ENCODE measurements around the gene DGKZ. TPM values are rescaled to one million over a fixed set of nuclear protein-coding genes. Genes with fewer than 3 reads are reported as not detected.
"Not testable (repeated sequence)": the region's sequence is repeated elsewhere in the genome, so short reads cannot be mapped to it uniquely, and the experiment has no call there.

The DGKZ gene
- total RNA-seq, 1 experiment from 2014 or later, result 80.8 TPM

- Histone ChIP-seq H3K36me3 (replicated peaks; ENCODE audit: control insufficient read depth, insufficient read depth, low read length) (peaks cover 22% of the 10 kb centered on the region), H3K4me3 (ENCODE audit: insufficient read depth, low read depth, low read length) (no peak overlapping the region), H3K27me3 (ENCODE audit: control insufficient read depth, insufficient read depth, low read length) (no peaks in the 10 kb centered on the region)
- no peak for DNase-seq
These were observed 28.3 kb downstream of the DGKZ start for GRCh38 chr11:46375392-46376101.

DNA sequence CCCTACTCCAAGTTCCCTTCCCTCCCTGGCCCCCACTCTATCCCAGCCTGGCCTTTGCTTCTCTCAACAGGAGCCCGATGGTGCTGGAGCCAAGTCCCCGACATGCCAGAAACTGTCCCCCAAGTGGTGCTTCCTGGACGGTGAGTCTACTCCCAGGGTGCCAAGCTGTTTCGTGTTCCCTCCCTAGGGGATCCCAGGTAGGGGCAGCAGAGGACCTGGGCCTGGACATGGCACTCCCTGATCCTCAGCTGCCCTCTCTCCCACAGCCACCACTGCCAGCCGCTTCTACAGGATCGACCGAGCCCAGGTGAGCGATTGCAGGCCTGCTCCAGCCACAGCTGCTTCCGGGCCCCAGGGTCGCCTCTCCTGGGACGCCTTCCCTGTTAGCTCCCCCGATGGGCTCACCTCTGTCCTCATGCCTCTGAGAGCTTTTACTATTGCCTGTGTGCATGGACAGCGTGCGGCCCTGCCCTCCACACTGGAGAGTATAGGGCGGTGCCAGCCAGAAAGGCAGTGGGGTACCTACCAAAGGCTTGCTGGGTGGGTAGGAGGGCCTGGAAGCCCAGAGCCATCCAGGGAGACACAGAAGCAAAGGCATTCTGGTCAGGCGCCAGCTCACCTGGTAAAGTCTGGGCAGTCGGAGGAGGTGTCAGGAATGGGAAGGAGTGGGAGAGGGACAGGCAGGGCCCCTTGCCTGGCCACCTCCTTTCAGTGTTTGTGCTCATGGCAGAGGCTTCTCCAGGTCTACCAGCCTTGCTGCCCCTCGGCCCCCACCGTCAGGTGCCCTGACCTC lies 29.2 kb downstream of the DGKZ start:
- Histone ChIP-seq H3K27me3 (ENCODE audit: control insufficient read depth, insufficient read depth, low read length) (no peaks in the 10 kb centered on the region), H3K4me3 (ENCODE audit: insufficient read depth, low read depth, low read length) (no peak overlapping the region), H3K36me3 (replicated peaks; ENCODE audit: control insufficient read depth, insufficient read depth, low read length) (peaks cover 19% of the 10 kb centered on the region)
- DNase-seq, result no peak

GRCh38 chr11:46377290-46377689 lies 30.0 kb downstream of the DGKZ start:
- H3K4me3 ChIP-seq (ENCODE audit: insufficient read depth, low read depth, low read length), result no peak overlapping the region
- peaks cover 17% of the 10 kb centered on the region for H3K36me3 ChIP-seq (replicated peaks; ENCODE audit: control insufficient read depth, insufficient read depth, low read length)
- no peak for DNase-seq
- H3K27me3 ChIP-seq (ENCODE audit: control insufficient read depth, insufficient read depth, low read length), result no peaks in the 10 kb centered on the region

GRCh38 chr11:46377831-46378230 lies 30.6 kb downstream of the DGKZ start:
- Histone ChIP-seq H3K27me3 (ENCODE audit: control insufficient read depth, insufficient read depth, low read length) (no peaks in the 10 kb centered on the region), H3K36me3 (replicated peaks; ENCODE audit: control insufficient read depth, insufficient read depth, low read length) (peaks cover 16% of the 10 kb centered on the region), H3K4me3 (ENCODE audit: insufficient read depth, low read depth, low read length) (no peak overlapping the region)
- no peak for DNase-seq

DNA sequence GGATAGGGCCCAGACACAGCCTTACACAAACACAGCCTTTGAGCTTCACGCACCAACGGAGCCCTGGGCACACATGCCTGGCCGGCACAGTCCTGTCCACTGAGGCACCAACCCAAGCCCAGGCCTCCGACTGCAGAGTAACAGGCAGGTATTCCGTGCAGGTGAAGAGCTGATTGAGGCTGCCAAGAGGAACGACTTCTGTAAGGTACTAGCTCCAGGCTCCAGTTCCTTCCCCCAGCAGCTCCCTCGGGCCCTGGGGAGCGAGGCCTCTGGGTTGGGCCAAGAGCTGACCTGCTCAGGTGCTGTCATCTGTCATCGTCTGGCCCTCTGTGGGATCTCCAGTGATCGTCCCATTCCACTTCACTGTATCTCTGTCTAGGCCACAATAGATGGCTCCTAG lies 31.0 kb downstream of the DGKZ start:
- DNase-seq, result no peak

GRCh38 chr11:46378811-46379481 lies 31.7 kb downstream of the DGKZ start:
- no peak overlapping the region for H3K4me3 ChIP-seq (ENCODE audit: insufficient read depth, low read depth, low read length)
- H3K36me3 ChIP-seq (replicated peaks; ENCODE audit: control insufficient read depth, insufficient read depth, low read length), result peaks cover 16% of the 10 kb centered on the region
- no peaks in the 10 kb centered on the region for H3K27me3 ChIP-seq (ENCODE audit: control insufficient read depth, insufficient read depth, low read length)
- DNase-seq, result peak; percentile 66

More for the DNA sequence above, 31.0 kb downstream of the DGKZ start:
- Histone ChIP-seq H3K36me3 (replicated peaks; ENCODE audit: control insufficient read depth, insufficient read depth, low read length) (peaks cover 17% of the 10 kb centered on the region), H3K27me3 (ENCODE audit: control insufficient read depth, insufficient read depth, low read length) (no peaks in the 10 kb centered on the region), H3K4me3 (ENCODE audit: insufficient read depth, low read depth, low read length) (no peak overlapping the region)

DNA sequence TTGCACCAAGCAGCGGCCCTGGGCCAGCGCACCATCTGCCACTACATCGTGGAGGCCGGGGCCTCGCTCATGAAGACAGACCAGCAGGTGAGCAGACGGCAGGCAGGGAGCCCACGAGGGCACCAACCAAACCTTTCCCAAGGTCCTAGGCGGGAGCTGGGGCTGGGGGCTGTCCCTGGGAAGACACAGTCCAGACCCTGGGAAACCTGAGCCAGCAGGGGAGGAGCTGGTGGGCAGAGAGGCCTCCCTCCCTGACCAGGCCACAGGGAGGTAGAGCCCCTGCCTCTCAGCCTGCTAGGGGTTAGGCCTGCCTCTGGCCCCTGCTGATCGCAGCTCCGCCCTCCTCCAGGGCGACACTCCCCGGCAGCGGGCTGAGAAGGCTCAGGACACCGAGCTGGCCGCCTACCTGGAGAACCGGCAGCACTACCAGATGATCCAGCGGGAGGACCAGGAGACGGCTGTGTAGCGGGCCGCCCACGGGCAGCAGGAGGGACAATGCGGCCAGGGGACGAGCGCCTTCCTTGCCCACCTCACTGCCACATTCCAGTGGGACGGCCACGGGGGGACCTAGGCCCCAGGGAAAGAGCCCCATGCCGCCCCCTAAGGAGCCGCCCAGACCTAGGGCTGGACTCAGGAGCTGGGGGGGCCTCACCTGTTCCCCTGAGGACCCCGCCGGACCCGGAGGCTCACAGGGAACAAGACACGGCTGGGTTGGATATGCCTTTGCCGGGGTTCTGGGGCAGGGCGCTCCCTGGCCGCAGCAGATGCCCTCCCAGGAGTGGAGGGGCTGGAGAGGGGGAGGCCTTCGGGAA lies 32.4 kb downstream of the DGKZ start:
- not testable (repeated sequence) for H3K27me3 ChIP-seq (ENCODE audit: control insufficient read depth, insufficient read depth, low read length)
- Histone ChIP-seq H3K4me3 (ENCODE audit: insufficient read depth, low read depth, low read length) (peak overlapping the region; percentile 73), H3K36me3 (replicated peaks; ENCODE audit: control insufficient read depth, insufficient read depth, low read length) (peaks cover 16% of the 10 kb centered on the region)
- DNase-seq, result peak; percentile 93

- peak; percentile 99 for DNase-seq
- Histone ChIP-seq H3K4me3 (ENCODE audit: insufficient read depth, low read depth, low read length) (peak overlapping the region; percentile 73), H3K27me3 (ENCODE audit: control insufficient read depth, insufficient read depth, low read length) (no peaks in the 10 kb centered on the region), H3K36me3 (replicated peaks; ENCODE audit: control insufficient read depth, insufficient read depth, low read length) (peaks cover 12% of the 10 kb centered on the region)
These were observed 33.2 kb downstream of the DGKZ start for GRCh38 chr11:46380340-46381047.

- H3K4me3 ChIP-seq (ENCODE audit: insufficient read depth, low read depth, low read length), result peak within 1 kb of the TSS; percentile 87
- peaks cover 10% of the 10 kb centered on the region for H3K36me3 ChIP-seq (replicated peaks; ENCODE audit: control insufficient read depth, insufficient read depth, low read length)
- no peaks in the 10 kb centered on the region for H3K27me3 ChIP-seq (ENCODE audit: control insufficient read depth, insufficient read depth, low read length)
- peak; percentile 99 for DNase-seq
These were observed 34.0 kb downstream of the DGKZ start, which contains the start of gene MDK for GRCh38 chr11:46381048-46381818. TSS of gene MDK (plus strand) at chr11:46381669. CDS start at chr11:46382058, 389 bp downstream.

GRCh38 chr11:46381819-46382645 lies 34.8 kb downstream of the DGKZ start:
- H3K36me3 ChIP-seq (replicated peaks; ENCODE audit: control insufficient read depth, insufficient read depth, low read length), result peaks cover 5% of the 10 kb centered on the region
- no peaks in the 10 kb centered on the region for H3K27me3 ChIP-seq (ENCODE audit: control insufficient read depth, insufficient read depth, low read length)
- peak overlapping the region; percentile 87 for H3K4me3 ChIP-seq (ENCODE audit: insufficient read depth, low read depth, low read length)
- DNase-seq, result peak; percentile 91

DNA sequence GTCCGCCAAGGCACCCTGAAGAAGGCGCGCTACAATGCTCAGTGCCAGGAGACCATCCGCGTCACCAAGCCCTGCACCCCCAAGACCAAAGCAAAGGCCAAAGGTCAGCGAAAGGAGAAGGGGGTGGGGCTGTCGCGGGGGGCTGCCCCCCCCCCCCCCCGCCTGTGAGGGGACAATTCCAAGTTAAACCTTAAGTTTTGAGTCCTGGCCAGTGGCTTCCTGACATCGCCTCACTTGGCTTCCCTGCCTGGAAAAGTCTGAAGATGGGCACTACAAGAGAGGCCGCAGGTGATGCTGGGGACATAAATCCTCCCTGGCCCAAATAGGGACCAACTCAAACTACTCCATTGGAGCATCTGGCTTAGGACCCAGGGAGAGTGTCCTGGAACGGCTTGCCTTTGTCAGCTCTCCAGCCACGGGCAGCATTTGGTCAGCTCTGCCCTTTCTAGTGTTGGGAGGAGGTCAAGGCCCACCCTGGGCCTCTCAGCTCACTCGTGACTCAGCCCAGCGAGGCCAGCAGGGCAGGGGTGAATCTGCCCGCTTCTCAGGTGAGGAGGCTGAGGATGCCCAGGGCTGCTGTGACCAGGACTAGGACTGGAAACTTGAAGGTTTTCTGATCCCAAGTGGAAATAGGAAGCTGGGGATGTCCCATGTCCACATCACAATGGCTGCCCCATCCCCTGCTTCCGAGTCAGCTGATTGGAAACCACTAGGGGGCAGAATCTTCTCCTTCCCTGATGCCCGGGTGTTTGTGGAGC lies 35.6 kb downstream of the DGKZ start:
- peaks cover 5% of the 10 kb centered on the region for H3K36me3 ChIP-seq (replicated peaks; ENCODE audit: control insufficient read depth, insufficient read depth, low read length)
- H3K4me3 ChIP-seq (ENCODE audit: insufficient read depth, low read depth, low read length), result peak overlapping the region; percentile 87
- H3K27me3 ChIP-seq (ENCODE audit: control insufficient read depth, insufficient read depth, low read length), result peaks cover 3% of the 10 kb centered on the region; the same call in 1 of the 2 replicates
- DNase-seq, result peak; percentile 91

DNA sequence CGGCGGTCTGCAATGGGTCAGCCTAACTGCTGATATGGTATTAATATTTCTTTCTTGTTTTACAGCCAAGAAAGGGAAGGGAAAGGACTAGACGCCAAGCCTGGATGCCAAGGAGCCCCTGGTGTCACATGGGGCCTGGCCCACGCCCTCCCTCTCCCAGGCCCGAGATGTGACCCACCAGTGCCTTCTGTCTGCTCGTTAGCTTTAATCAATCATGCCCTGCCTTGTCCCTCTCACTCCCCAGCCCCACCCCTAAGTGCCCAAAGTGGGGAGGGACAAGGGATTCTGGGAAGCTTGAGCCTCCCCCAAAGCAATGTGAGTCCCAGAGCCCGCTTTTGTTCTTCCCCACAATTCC lies 36.1 kb downstream of the DGKZ start:
- Histone ChIP-seq H3K27me3 (ENCODE audit: control insufficient read depth, insufficient read depth, low read length) (peaks cover 9% of the 10 kb centered on the region), H3K36me3 (replicated peaks; ENCODE audit: control insufficient read depth, insufficient read depth, low read length) (peaks cover 3% of the 10 kb centered on the region), H3K4me3 (ENCODE audit: insufficient read depth, low read depth, low read length) (no peak overlapping the region)
- DNase-seq, result no peak
